ENCODE measurements around the gene SERPINB6. TPM values are rescaled to one million over a fixed set of nuclear protein-coding genes. Genes with fewer than 3 reads are reported as not detected.
"Not testable (repeated sequence)": the region's sequence is repeated elsewhere in the genome, so short reads cannot be mapped to it uniquely, and the experiment has no call there.

The SERPINB6 gene
- total RNA-seq, 1 experiment from 2014 or later: 59.9 TPM

DNA sequence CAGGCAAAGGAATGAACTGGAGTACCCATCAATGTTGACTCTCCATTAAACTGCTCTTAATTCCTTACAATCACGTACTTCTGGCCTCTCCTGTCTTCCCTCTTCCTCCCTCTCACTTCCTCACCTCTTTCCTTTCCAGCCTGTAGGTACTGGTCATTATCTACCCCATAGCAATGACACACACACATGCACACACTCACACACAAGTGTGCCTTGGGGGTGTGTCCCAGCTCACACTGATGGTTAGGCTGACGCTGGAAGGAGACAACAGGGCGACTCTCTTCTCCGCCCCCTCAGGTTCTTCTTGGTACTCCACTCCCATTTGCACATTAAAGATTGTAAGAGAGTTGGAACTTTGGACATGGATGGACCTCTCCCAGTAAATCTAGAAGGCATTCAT, 54.3 kb downstream of the SERPINB6 start:
- no peaks in the 10 kb centered on the region for H3K36me3 ChIP-seq
- DNase-seq: no peak
- H3K4me3 ChIP-seq: no peak overlapping the region
- no peaks in the 10 kb centered on the region for H3K9me3 ChIP-seq
- H3K27me3 ChIP-seq: no peaks in the 10 kb centered on the region

DNA sequence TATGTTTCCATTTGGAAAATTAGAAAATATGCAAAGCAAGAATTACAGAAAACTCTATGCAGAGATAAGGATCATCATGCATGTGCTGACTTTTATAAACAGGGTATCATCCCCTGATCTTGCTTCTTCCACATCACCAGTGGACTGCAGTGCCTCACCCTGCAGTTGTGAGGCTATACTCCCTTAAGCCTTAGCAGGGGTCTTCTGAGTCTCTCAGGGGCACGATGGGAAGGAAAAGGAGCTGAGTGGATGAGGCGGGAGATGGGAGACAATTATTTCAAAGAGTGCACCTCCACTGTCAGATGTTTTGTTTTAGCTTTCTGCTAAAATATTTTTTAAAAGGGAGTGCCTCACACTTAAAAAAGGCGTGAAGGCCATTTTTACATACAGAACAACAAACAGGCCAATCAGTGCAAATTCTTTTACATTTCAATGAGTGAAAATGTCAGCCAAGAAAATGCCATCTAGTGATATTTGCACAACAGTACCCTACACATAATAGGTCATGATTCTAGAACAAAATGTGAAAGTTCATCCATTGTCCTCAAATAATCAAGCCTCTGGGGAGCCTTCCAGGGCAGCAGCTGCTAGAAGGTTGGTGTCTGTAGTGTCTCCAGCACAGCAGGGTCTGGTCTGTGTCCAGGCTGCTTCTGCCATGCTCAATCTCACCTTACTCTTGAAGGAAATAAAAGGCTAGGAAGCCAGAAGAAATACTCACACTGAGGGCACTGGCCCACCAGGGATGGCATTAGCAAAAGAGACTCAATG, 55.0 kb downstream of the SERPINB6 start:
- Histone ChIP-seq H3K36me3 (no peaks in the 10 kb centered on the region), H3K9me3 (no peaks in the 10 kb centered on the region), H3K27me3 (no peaks in the 10 kb centered on the region), H3K4me3 (no peak overlapping the region)
- no peak for DNase-seq

DNA sequence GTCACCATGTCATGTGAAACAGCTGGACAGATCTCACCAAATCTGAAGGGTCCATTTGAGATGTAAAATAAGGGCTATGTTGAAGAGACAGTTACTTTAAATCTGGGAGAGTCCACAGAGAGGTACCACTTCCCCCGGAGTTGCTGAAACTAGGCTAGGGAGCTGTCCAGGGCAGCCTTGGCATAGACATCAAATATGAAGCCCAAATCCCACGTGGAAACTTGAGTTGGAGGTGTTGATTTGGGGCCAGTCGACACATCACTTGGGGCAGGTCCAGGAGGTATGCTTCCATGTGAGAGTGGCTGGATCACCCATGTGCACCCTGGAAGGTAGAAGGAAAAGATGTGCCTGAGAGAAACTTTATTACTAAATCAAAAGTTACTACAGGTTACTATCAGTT, 56.2 kb downstream of the SERPINB6 start:
- Histone ChIP-seq H3K9me3 (no peaks in the 10 kb centered on the region), H3K36me3 (no peaks in the 10 kb centered on the region), H3K27me3 (no peaks in the 10 kb centered on the region), H3K4me3 (no peak overlapping the region)
- DNase-seq: no peak

DNA sequence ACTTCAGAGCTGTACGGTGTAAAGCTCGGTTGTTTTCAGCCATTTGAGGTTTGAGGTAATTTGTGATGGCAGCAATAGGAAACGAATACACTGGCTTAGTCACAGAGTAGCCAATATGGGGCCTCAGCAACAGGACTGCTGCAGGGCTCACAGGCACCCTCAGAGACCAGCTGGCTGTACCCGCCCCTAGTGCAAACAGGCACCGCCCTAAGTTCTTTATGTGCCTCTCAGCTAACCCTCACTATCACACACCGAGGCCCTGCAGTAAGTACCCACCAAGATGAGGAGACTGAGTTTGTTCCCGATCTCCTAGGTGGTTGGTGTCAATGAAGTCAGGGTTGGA, 57.1 kb downstream of the SERPINB6 start:
- Histone ChIP-seq H3K27me3 (no peaks in the 10 kb centered on the region), H3K4me3 (no peak overlapping the region), H3K36me3 (no peaks in the 10 kb centered on the region), H3K9me3 (no peaks in the 10 kb centered on the region)
- DNase-seq: no peak

DNA sequence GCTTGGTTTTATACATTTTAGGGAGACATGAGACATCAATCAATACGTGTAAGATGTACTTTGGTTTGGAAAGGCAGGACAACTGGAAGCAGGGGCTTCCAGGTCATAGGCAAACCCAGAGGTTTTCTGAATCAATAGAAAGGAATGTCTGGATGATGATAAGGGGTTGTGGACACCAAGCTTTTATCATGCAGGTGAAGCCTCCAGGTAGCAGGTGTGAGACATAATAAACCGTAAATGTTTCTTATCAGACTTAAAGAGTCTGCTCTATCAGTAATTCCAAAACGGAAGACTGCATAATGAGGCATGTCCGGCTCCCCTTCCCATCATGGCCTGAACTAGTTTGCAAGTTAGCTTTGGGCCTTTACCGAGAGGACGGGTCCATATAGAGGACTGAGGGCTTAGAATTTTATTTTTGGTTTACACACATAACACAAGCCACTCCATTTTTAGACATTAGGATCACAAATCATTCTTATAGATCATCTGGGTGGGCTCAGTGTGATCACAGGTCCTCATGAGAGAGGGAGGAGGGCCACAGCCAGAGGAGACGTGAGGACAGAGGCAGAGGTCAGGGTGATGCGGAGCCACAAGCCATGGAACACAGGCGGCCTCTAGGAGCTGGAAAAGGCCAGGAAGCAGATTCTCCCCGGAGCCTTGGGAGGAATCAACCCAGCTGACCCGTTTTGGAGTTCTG, 57.6 kb downstream of the SERPINB6 start:
- Histone ChIP-seq H3K9me3 (no peaks in the 10 kb centered on the region), H3K36me3 (no peaks in the 10 kb centered on the region), H3K27me3 (no peaks in the 10 kb centered on the region), H3K4me3 (no peak overlapping the region)
- DNase-seq: no peak

DNA sequence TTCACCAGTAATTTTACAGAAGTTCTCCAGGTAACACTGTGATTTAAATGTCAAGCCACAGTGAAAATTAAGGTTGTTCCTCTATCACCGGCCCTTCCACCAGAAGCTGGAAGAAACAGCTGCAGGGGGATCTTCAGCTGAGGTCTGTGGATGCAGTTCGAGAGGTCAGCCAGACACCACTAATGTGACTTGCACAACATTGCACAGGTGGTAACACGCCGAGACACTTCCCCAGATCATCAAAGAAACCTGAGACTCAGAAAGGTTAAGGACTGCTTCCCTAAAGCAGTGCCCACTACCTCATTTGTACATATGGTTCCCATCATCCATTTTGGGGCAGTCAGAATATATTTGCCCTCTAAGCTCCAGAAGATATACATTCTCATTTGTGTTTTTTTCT, 60.2 kb downstream of the SERPINB6 start:
- no peak for DNase-seq
- no peaks in the 10 kb centered on the region for H3K36me3 ChIP-seq
- no peaks in the 10 kb centered on the region for H3K27me3 ChIP-seq
- no peaks in the 10 kb centered on the region for H3K9me3 ChIP-seq
- H3K4me3 ChIP-seq: no peak overlapping the region

DNA sequence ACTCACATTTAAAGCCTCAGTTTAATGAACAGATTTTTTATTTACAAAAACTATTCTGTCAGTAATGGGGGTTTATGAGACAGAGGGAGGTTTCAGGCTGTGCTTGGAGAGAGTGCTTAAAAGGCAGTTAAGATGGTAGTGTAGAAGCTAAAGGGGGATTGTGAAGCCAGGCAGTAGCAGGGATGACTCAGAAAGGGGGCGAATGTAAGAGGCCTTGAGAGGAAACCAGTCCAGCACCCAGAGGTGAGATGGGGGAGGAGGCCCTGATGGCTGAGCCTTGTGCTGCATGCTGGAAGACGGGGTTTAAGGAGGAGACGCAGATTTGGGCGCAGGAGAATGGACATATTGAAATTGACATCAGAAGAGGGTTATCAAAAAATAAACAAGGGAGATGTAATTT, 61.6 kb downstream of the SERPINB6 start:
- H3K36me3 ChIP-seq: no peaks in the 10 kb centered on the region
- no peaks in the 10 kb centered on the region for H3K27me3 ChIP-seq
- DNase-seq: no peak
- H3K9me3 ChIP-seq: no peaks in the 10 kb centered on the region
- H3K4me3 ChIP-seq: no peak overlapping the region

DNA sequence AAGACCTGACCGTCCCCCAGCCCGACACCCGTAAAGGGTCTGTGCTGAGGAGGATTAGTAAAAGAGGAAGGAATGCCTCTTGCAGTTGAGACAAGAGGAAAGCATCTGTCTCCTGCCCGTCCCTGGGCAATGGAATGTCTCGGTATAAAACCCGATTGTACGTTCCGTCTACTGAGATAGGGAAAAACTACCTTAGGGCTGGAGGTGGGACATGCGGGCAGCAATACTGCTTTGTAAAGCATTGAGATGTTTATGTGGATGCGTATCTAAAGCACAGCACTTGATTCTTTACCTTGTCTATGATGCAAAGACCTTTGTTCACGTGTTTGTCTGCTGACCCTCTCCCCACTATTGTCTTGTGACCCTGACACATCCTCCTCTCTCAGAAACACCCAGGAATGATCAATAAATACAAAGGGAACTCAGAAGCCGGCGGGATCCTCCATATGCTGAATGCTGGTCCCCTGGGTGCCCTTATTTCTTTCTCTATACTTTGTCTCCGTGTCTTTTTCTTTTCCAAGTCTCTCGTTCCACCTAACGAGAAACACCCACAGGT, 62.2 kb downstream of the SERPINB6 start:
- not testable (repeated sequence) for H3K27me3 ChIP-seq

DNA sequence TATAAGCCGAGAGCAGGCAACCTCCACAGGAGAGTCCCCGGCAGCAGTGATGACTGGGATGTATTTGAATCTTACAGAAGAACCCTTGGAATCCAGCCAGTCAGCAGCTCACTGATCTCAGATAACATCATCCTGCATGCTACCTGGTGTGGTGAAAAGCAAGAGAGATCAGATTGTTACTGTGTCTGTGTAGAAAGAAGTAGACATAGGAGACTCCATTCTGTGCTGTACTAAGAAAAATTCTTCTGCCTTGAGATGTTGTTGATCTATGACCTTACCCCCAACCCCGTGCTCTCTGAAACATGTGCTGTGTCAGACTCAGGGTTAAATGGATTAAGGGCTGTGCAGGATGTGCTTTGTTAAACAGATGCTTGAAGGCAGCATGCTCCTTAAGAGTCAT, 62.9 kb downstream of the SERPINB6 start:
- H3K27me3 ChIP-seq, DNase-seq, H3K36me3 ChIP-seq, H3K9me3 ChIP-seq, H3K4me3 ChIP-seq: not testable (repeated sequence)

More for the DNA sequence above, 62.2 kb downstream of the SERPINB6 start:
- not testable (repeated sequence) for H3K9me3 ChIP-seq, H3K36me3 ChIP-seq, DNase-seq, H3K4me3 ChIP-seq

DNA sequence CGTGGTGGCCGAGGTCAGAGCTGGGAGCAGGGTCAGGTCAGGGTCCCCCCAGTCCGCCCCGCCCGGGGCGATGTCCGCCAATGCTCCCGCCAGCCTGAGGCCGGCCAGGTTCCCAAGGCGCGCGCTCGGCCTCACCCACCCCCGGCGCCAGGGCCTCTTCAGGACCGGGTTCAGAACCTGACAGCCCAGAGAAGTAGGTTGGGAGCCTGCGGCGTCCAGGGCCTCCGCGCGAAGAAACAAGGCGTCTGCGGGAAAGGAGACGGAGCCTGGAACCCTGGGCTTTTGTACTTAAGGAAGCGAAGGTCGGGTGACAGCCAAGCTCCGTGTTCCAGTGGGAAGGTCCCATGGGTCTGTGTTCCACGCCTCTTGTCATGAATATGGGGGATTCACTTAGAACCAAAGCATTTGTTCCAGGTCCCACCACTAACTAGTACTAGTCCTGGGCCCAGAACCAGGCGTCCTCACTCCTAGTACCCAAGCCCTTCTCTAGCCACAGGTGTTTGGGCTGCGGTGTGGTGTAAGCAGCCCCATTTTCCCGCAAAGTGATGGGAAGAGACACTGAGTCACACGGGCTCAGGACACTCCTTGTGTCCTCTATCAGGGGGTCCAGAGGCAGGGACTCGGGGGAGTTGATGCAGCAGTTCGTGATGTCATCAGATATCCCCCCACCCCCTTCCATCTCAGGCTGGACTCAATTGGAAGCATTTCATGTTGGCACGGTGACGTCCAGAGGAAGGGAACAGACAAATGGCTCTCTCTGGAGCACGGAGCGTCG, 67.8 kb downstream of the SERPINB6 start:
- H3K36me3 ChIP-seq, H3K9me3 ChIP-seq, H3K27me3 ChIP-seq, H3K4me3 ChIP-seq, DNase-seq: not testable (repeated sequence)

DNA sequence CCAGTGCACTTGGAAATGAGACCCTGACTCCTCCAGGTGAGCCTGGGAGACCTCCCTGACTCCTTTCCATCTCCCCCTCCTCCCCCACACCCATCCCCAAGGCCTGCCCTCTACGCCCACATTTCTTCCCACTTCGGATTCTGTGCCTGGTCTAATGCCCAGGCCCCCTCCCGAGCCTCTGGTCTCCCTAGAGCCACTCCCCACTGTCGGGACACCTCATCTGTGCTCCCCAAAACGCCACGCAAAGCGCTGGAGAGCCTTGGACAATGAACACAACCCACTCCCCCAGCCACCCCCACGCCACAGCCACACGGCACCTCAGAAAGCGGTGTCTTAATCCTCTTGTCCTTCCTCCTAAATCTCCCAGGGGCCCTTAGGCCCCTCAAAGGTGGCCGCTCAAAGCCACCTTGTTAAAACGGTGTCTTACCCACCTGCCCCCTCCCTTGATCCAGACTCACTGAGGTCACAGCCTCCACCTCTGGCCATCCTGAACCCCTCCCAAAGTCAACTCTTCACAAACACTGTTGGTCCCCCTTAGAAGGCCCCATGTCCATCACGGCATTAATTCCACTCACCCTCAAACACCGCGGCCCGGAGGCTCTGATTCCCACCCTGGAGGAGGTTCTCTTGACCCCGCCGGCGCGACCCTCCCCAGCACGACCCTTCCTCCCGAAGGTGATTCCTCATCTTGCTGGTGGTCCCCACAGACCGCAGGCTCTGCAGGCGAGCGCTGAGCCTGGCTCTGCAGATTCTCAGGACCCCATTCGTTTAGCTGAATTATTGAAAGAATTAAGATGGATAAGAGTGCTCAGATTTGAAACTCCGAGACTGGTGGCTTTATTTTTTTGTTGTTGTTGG, 69.5 kb downstream of the SERPINB6 start:
- H3K36me3 ChIP-seq, DNase-seq, H3K4me3 ChIP-seq, H3K9me3 ChIP-seq, H3K27me3 ChIP-seq: not testable (repeated sequence)

DNA sequence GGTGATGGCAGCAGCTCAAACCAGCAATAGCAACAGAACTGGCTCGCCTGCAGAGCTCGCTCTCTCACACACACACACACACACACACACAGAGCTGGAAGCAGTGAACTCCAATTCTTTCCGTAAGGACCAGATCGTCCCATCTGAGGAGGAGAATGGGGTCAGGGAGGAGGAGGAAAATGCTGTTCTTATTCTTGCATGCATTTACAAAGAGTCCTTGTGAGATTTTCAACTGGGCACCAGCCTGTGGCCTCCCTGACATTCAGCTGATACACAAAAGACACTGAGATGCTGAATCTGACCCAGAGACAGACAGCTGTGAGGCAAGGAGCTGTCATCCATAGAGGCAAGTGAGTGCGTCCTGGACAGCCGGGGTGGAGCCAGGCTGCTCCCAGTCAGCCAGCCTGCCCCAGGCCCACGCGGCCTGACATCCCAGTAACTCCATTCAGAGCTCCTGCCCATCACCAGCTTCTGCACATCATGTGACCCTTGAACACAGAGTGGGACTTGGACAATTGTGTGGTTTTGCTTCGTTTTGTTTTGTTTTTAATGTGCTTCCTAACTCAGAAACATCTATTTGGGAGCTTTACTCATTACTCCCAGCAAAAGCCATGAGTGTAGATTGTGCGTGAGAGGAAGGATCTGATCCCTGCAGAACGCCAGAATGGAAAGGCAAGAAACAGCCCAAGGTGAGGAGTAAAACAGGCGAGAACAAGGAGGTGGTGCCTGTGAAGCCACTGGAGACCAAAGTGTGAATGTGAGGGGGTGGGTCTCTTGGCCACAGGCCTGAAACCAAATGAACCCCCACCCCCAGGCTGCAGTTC, 70.3 kb downstream of the SERPINB6 start:
- Histone ChIP-seq H3K9me3 (no peaks in the 10 kb centered on the region), H3K4me3 (no peak overlapping the region), H3K36me3 (no peaks in the 10 kb centered on the region), H3K27me3 (no peaks in the 10 kb centered on the region)
- DNase-seq: no peak

DNA sequence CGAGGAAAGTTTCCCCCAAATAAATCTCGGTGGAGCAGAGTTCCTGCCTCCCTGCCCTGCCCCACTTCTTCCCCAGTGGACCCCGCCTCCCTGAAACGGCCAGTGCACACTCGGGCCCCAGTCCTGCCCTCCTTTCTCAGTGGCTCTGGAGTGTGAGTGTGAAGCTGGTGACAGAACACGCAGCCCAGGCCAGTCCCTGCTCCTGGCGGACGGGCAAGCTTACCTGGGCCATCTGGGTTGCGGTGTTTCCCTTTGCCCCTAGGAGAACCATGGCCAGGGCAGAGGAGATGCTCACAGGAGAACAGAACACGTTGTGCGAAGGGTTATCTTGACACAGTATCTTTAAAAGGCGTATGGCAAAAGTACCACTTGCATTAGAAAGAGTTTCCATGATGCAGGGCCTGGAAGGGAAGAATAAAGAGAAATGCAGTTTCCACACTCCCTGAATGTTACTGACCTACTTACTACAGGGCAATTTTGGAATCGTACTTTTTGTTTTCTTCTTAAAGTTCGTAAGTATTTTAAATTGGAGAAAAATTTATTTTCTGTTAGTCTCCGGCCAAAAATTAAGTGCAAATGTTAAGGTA, 71.1 kb downstream of the SERPINB6 start:
- Histone ChIP-seq H3K27me3 (no peaks in the 10 kb centered on the region), H3K9me3 (no peaks in the 10 kb centered on the region), H3K36me3 (no peaks in the 10 kb centered on the region), H3K4me3 (no peak overlapping the region)
- no peak for DNase-seq

DNA sequence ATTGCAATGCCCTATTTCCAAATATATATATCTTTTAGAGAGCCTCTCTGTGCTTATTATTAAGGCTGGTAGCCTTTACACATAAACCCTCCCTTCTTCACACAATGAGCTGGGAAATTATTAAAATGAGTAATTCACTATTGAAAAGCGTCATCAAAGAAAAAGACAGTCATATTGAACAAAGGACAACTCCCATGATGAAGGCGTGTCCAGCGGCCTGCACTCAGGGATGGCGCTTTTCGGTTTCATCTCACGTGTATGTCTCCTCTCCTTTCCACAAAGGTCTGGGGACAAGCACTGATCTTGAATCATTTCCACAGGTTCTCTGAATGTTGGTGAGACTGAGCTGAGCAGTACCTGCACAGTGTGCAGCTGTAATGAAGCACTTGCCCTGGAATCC, 71.8 kb downstream of the SERPINB6 start:
- Histone ChIP-seq H3K27me3 (no peaks in the 10 kb centered on the region), H3K9me3 (no peaks in the 10 kb centered on the region), H3K36me3 (no peaks in the 10 kb centered on the region), H3K4me3 (no peak overlapping the region)
- DNase-seq: no peak

Measured in MG63 (cell line).